Right lobe of liver (tissue), 6 donors: ENCODE measurements around the gene CHST11. TPM values are rescaled to one million over a fixed set of nuclear protein-coding genes. Genes with fewer than 3 reads are reported as not detected.

Source experiments
- ATAC-seq, 4 donors: fragments of 200-7000 bp; cut with Tn5 transposase; one replicate each; pipeline ENCODE4 v1.9.1; 2020; ENCODE audit warnings: mild to moderate bottlenecking in 4 of 4, moderate library complexity in 4 of 4
- DNase-seq, 3 donors: peaks; one replicate each; pipeline ENCODE4 v3.0.0-alpha.2; 2020
- H3K27ac ChIP-seq, 3 donors: fragments of 200-600 bp; one replicate each; pipeline ENCODE4 v1.8.0; 2022
- H3K27me3 ChIP-seq, 2 donors: fragments of 200-600 bp; one replicate each; pipeline ENCODE4 v1.8.0; 2022
- H3K36me3 ChIP-seq, 4 donors: fragments of 200-600 bp; sonication (generic) in 1 of 4; one replicate each; pipeline versions ENCODE4 v1.5.1 to v1.8.0; 2017 to 2022; ENCODE audit warnings: control low read depth in 1 of 4
- H3K4me1 ChIP-seq, 4 donors: fragments of 200-600 bp; sonication (generic) in 1 of 4; one replicate each; pipeline versions ENCODE4 v1.5.1 to v1.8.0; 2017 to 2022; ENCODE audit warnings: control low read depth in 1 of 4
- H3K4me3 ChIP-seq, 3 donors: fragments of 200-600 bp; one replicate each; pipeline ENCODE4 v1.8.0; 2022
- H3K9me3 ChIP-seq, 4 donors: fragments of 200-600 bp; sonication (generic) in 1 of 4; one replicate each; pipeline versions ENCODE4 v1.5.1 to v1.8.0; 2017 to 2022; ENCODE audit warnings: control low read depth in 1 of 4
- POLR2A ChIP-seq: fragments of 450-650 bp; IDR thresholded peaks from one replicate; pipeline ENCODE4 v1.6.1; 2017; ENCODE audit warnings: antibody characterized with exemption, mild to moderate bottlenecking
- WGBS: methylation state at CpG from one replicate; pipeline ENCODE4 v1.1.6; 2018; ENCODE audit warnings: low coverage, low lambda C conversion rate; ENCODE audit not compliant: insufficient coverage; ENCODE audit errors: missing lambda C conversion rate; 5-methylcytosine and 5-hydroxymethylcytosine counted together
- intact Hi-C, 2 donors: fragments of 100-400 bp; cut with DNase I; formaldehyde crosslinking; loops; one replicate each; pipeline versions ENCODE4 v1.11.2 to v1.14.1; 2022
- total RNA-seq, 6 experiments: library from RNA; depleted of rRNA in 2 of 6; stranded (reverse); fragments of >200 nt in 2 of 6; fragmentation: NEBNext Ultra II Directional in 3 of 6; extraction: Animal tissue kit (Norgen Biotek cat#: 25700) in 3 of 6; gene quantifications; one replicate each; pipeline versions ENCODE4 v1.1.0 to v1.2.4, GENCODE V29; 2016 to 2023
- TF ChIP-seq, protein P1 (sequence below), 4 donors: fragments of 200-600 bp in 3 of 4; fragments of 450-650 bp in 1 of 4; IDR thresholded peaks; one replicate each; pipeline versions ENCODE4 v1.5.1 to v1.8.0; 2016 to 2022; ENCODE audit warnings: antibody characterized with exemption in 4 of 4, mild to moderate bottlenecking in 2 of 4
- donor health status: DM: no; HTN: yes; CAD: no.
- donor health status: DM: no; HTN: no; CAD: no.
- donor health status: DM: no; HTN: no; CAD: no.
- donor health status: DM: no; HTN: yes; CAD: no.
- donor health status: DM: no; HTN: yes; CAD: no.

Gene CHST11
- total RNA-seq, 6 experiments from 2014 or later = 0.57 to 10.4 (median 3.5) TPM

DNA sequence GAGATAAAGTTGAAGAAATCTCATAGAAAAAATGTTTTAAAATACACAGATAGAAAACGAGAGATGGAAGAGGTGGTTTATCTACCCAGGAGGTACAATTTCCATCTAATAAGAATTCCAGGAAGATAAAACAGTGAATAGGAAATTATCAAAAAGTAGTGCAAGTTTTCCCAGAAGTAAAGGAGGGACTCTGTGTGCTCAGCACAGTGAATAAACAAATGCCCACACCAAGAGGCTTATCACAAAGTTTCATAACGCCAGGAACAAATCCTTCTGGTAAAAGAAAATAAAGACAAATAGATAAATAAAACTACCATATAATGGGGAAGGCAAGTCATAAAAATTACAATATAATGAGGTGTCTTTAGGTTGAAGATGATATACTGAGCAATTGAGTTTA lies 322.4 kb downstream of the CHST11 start:
- 28% methylated on average over 2 of the region's 2 CpGs for WGBS
- Histone ChIP-seq H3K9me3 (peaks cover 0 to 4% (median 0%) of the 10 kb centered on the region in 4 donors), H3K27me3 (no peaks in the 10 kb centered on the region), H3K4me1 (no peaks in the 10 kb centered on the region), H3K36me3 (no peaks in the 10 kb centered on the region), H3K27ac (no peak overlapping the region), H3K4me3 (no peak overlapping the region)
- TF ChIP-seq POLR2A = no peak
- TF ChIP-seq, protein P1, sequence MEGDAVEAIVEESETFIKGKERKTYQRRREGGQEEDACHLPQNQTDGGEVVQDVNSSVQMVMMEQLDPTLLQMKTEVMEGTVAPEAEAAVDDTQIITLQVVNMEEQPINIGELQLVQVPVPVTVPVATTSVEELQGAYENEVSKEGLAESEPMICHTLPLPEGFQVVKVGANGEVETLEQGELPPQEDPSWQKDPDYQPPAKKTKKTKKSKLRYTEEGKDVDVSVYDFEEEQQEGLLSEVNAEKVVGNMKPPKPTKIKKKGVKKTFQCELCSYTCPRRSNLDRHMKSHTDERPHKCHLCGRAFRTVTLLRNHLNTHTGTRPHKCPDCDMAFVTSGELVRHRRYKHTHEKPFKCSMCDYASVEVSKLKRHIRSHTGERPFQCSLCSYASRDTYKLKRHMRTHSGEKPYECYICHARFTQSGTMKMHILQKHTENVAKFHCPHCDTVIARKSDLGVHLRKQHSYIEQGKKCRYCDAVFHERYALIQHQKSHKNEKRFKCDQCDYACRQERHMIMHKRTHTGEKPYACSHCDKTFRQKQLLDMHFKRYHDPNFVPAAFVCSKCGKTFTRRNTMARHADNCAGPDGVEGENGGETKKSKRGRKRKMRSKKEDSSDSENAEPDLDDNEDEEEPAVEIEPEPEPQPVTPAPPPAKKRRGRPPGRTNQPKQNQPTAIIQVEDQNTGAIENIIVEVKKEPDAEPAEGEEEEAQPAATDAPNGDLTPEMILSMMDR (IDR thresholded peaks at IDR 0.05) = no peak
- intact Hi-C loops = no loop called here
- DNase-seq (no peak), ATAC-seq (peak in 1 of 4 donors; percentile 58)

DNA sequence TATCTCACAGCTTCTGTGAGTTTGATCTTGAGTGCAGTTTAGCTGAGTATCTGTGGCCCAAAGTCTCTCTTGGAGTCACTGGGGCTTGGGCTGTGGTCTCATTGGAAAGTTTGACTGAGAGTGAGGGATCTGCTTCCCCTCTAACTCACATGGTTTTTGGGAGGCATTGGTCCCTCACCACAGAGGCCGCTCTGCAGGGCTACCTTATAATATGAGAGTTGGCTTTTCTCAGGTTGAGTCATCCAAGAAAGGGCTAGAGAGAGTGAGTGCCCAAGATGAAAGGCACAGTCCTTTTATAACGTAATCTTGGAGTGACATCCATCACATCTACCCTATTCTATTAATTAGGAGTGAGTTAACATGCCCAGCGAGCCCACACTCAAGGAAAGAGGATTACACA lies 325.5 kb downstream of the CHST11 start:
- Histone ChIP-seq H3K4me1 (no peaks in the 10 kb centered on the region), H3K4me3 (no peak overlapping the region), H3K27ac (no peak overlapping the region), H3K36me3 (no peaks in the 10 kb centered on the region), H3K9me3 (peaks cover 0 to 4% (median 0%) of the 10 kb centered on the region in 4 donors), H3K27me3 (no peaks in the 10 kb centered on the region)
- TF ChIP-seq POLR2A = no peak
- TF ChIP-seq, protein P1 (IDR thresholded peaks at IDR 0.05) = no peak
- DNase-seq (no peak), ATAC-seq (no peak)
- WGBS = 50% methylated on average over 3 of the region's 3 CpGs
- intact Hi-C loops = no loop called here

DNA sequence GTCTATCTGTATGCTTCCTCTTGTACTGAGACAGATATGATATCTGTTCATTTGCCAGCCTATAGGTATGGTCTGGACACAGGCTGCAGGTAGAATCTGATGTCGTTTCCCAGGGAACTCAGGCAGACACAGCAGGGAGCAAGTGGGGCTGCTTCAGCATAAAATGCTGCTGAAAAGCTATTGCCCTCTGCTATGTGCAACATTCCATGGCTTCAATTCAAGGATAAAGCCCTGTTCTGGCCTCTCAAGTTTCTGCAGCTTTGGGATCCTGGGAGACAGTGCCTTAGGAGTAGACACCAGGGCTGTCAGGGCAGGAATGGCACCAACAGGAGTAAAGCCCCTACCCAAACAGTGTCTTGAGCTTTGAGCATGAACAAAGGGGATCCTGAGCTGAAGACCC lies 327.8 kb downstream of the CHST11 start:
- TF ChIP-seq, protein P1 (IDR thresholded peaks at IDR 0.05) = no peak
- no peak for TF ChIP-seq POLR2A
- no peak for ATAC-seq
- no peak for DNase-seq
- Histone ChIP-seq H3K27ac (no peak overlapping the region), H3K4me3 (no peak overlapping the region), H3K4me1 (peaks cover 0 to 4% (median 0%) of the 10 kb centered on the region in 4 donors), H3K27me3 (no peaks in the 10 kb centered on the region), H3K9me3 (peaks cover 0 to 4% (median 0%) of the 10 kb centered on the region in 4 donors), H3K36me3 (no peaks in the 10 kb centered on the region)
- intact Hi-C loops = no loop called here
- WGBS = no CpG with 5 or more reads among the region's 1 CpG

DNA sequence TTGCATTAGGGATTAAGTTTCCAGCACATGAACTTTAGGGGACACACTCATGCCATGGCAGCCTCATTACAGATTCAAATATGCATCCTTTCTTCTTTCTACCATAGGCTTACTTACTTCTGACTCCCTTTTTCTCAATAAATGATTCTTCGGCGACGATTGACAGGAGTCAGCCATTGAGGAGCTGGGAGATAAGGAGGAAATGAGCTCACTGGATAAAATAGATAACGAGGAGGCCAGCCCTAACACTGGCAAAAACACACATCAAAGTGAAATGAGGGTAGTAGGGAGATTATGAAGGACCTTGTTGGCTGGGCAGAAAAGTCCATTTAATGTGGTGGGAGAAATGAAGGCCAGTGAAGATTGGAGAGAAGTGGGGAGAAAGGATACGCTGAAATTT lies 329.1 kb downstream of the CHST11 start:
- H3K36me3 ChIP-seq = no peaks in the 10 kb centered on the region
- peaks cover 0 to 4% (median 0%) of the 10 kb centered on the region in 4 donors for H3K4me1 ChIP-seq
- H3K27ac ChIP-seq = no peak overlapping the region
- H3K27me3 ChIP-seq = no peaks in the 10 kb centered on the region
- DNase-seq (no peak), ATAC-seq (no peak)
- peaks cover 0 to under 1% (median 0%) of the 10 kb centered on the region in 4 donors for H3K9me3 ChIP-seq
- TF ChIP-seq POLR2A = no peak
- TF ChIP-seq, protein P1 (IDR thresholded peaks at IDR 0.05) = no peak
- H3K4me3 ChIP-seq = no peak overlapping the region
- WGBS = 70% methylated on average over 5 of the region's 5 CpGs
- intact Hi-C loops = no loop called here

DNA sequence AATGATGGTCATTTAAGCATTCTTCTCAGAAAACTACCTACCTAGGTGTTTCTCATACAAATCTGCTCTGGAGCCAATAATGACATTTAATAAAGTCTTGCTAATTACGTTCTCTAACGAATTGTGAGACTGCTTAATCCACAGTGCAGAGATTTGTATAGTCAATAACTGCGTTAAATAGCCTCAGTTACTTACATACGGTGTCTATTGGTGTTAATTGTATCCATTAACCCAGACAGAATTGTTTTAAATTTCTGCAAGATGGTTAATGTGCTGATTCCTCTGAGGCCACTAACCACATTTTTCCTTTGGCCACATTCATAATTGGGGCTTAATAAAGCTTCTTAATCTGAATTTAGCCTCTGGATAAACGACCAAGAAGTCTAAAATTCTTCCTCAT lies 329.6 kb downstream of the CHST11 start:
- Histone ChIP-seq H3K27me3 (no peaks in the 10 kb centered on the region), H3K27ac (no peak overlapping the region), H3K4me1 (peaks cover 0 to 4% (median 0%) of the 10 kb centered on the region in 4 donors), H3K4me3 (no peak overlapping the region), H3K9me3 (no peaks in the 10 kb centered on the region), H3K36me3 (no peaks in the 10 kb centered on the region)
- TF ChIP-seq, protein P1 (IDR thresholded peaks at IDR 0.05) = no peak
- TF ChIP-seq POLR2A = no peak
- 57% methylated on average over 5 of the region's 5 CpGs for WGBS
- no peak for ATAC-seq
- no peak for DNase-seq
- intact Hi-C loops = no loop called here
